Melanocyte of skin (primary cell): ENCODE results near the gene MPHOSPH9. TPM values are rescaled to one million over a fixed set of nuclear protein-coding genes. Genes with fewer than 3 reads are reported as not detected.

Source experiments
- small RNA-seq, 2 donors: library from RNA; depleted of rRNA; stranded (forward); fragments of <200 nt; gene quantifications; one replicate each; pipeline ENCODE3, GENCODE V24; 2012
- total RNA-seq, 2 donors: library from RNA; depleted of rRNA; stranded (reverse); fragments of >200 nt; gene quantifications; 2 replicates each; pipeline ENCODE4 v1.2.3, GENCODE V29; 2012

MPHOSPH9 gene, protein sequence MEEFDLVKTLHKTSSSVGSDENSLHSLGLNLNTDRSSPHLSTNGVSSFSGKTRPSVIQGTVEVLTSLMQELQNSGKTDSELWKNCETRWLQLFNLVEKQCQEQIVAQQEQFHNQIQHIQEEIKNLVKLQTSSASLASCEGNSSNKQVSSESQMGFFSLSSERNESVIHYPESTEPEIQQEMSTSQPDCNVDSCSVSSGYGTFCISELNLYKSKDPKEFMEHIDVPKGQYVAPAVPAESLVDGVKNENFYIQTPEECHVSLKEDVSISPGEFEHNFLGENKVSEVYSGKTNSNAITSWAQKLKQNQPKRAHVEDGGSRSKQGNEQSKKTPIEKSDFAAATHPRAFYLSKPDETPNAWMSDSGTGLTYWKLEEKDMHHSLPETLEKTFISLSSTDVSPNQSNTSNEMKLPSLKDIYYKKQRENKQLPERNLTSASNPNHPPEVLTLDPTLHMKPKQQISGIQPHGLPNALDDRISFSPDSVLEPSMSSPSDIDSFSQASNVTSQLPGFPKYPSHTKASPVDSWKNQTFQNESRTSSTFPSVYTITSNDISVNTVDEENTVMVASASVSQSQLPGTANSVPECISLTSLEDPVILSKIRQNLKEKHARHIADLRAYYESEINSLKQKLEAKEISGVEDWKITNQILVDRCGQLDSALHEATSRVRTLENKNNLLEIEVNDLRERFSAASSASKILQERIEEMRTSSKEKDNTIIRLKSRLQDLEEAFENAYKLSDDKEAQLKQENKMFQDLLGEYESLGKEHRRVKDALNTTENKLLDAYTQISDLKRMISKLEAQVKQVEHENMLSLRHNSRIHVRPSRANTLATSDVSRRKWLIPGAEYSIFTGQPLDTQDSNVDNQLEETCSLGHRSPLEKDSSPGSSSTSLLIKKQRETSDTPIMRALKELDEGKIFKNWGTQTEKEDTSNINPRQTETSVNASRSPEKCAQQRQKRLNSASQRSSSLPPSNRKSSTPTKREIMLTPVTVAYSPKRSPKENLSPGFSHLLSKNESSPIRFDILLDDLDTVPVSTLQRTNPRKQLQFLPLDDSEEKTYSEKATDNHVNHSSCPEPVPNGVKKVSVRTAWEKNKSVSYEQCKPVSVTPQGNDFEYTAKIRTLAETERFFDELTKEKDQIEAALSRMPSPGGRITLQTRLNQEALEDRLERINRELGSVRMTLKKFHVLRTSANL
- 10 to 100 TPM; 33.0 to 50.0 TPM for total RNA-seq

DNA sequence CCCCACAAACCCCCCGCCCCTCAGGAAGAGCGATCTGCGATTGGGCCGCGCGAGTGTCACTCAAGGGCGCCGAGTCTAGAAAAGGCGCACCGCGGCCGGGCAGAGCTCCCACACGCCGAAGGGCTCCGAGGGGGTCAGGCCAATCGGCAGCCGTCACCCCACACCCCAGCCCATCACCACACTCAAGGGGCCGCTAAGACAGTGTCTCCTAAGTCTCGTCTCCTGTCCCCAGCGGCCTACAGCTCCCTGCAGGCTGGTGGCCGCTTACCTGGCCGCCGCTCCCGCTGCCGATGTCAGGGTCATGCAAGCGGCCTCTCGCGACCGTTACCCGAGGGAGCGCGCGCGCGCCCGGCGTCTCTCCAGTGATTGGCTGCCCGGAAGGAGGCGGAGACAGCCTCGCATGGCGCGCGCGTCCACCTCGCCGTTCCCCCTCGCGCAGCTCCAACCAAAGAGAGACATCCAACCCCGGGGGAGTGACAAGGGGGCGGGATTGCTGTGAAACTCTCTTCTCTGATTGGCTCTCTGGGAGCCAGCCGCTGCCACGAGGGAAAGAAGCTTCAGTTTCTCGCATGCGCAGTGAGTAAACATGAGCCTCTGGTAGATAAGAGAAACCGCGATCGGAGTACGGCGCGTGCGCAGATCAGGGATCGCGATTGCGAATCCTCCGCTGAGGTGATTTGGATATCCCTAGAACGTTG lies at the start of gene MPHOSPH9, which contains the start of gene MTRFR:
TSS of gene MPHOSPH9 (minus strand) at position 335 of the 698 bp plus-strand sequence. CDS start 2,777 bp downstream, outside the sequence.
TSS of gene MTRFR (plus strand) at position 630 of the 698 bp plus-strand sequence. CDS start 20,239 bp downstream, outside the sequence.

DNA sequence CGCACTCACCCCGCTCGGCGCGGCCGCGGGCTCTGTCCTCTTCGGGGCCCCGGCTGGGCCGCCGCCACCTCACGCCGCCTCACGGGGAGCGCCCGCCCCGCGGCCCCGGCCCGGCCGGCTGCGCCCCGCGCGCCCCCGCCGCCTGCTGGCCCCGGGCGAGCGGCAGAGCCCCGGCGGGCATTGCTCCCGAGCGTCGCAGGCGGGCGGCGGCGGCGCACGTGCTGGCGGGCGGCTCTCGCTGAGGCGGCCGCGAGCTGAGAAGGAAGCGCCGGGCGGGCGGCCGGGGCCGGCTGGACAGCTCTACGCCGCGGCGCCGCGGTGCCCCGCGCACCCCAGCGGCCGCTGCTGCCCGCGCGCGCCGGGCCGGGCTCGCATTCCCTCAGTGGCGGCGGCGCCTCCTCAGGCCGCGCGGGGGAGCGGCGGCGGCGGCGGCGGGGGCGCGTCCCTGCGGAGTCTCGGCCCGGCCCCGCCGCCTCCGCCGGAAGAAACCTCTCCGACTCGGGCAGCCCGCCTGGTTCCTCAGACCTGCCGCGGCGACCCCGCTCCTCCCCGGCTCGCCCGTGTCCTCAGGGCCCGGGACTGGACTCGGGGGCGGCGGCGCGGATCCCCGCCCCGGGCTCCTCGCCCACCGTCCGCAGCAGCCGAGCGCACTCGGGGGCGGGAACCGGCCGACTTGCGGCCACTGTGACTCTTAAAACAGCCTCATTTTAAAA lies 82.0 kb downstream of the MPHOSPH9 start, which contains the start of gene PITPNM2:
TSS of gene PITPNM2 (minus strand) at position 347 of the 713 bp plus-strand sequence. CDS start 116,500 bp downstream, outside the sequence.

Small RNA genes lying within 50 kb of the gene (small RNA-seq; reads per million reads assigned to genes)
- 0 reads per million in 2 donors for gene RNA5SP375

Other genes starting within 250 kb of the MPHOSPH9 start
- 1 to 10 TPM; 1.7 to 5.3 TPM for gene PITPNM2, start 82.1 kb downstream of the MPHOSPH9 start, total RNA-seq
- gene MTRFR, start 295 bp upstream of the MPHOSPH9 start, total RNA-seq: 1 to 10 TPM; 6.7 to 7.2 TPM
- gene CDK2AP1, start 38.7 kb upstream of the MPHOSPH9 start, total RNA-seq: 100 to 1,000 TPM; 155 to 225 TPM
- gene SBNO1, start 131.7 kb upstream of the MPHOSPH9 start, total RNA-seq: 10 to 100 TPM; 21.0 to 22.4 TPM
- 10 to 100 TPM; 29.9 to 42.3 TPM for gene KMT5A, start 151.0 kb upstream of the MPHOSPH9 start, total RNA-seq
- 1 to 10 TPM; 1.0 to 2.0 TPM for gene RILPL2, start 203.5 kb upstream of the MPHOSPH9 start, total RNA-seq
- gene SNRNP35, start 225.0 kb upstream of the MPHOSPH9 start, total RNA-seq: 10 to 100 TPM; 12.0 to 16.0 TPM